Measurements from ENCODE around the gene CDH4. TPM values are rescaled to one million over a fixed set of nuclear protein-coding genes. Genes with fewer than 3 reads are reported as not detected.

Gene CDH4
- total RNA-seq, 1 donor from 2014 or later: 3.2 TPM

DNA sequence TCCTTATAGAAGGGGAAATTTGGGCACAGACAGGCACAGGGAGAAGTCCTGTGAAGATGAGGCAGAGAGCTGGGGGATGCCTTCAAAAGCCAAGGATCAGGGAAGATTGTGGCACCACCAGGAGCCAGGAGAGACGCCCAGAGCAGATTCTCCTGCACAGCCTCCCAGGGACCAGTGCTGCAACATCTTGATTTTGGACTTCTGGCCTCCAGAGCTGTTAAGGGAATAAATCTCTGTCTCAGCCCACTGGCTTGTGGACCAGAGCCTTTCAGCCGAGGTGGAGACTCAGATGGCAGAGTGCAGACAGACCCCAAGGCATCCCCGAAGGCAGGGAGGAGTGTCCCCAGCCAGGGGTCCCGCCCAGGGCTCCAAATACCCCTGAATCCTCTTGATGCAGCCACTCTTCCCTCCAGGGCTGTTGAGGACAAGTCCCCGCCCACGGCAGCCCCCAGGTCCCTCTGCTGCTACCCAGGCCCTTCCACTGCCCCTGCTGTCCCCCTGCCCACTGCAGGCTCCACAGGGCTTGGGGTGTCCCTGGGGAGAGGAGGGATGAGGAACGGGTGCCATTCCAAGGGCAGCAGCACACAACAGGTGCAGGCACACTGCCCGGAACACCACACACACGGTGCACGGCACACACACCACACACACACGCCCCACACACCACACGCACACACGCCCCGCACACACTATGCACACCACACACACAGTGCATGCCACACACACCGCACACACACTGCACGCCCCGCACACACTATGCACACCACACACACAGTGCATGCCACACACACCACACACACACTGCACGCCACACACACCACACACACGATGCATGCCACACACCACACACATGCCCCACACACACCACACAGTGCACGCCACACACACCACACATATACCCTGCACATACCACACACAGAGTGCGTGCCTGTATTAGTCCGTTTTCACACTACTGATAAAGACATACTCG is 502.2 kb downstream of the CDH4 start:
- Histone ChIP-seq H2AFZ (ENCODE audit: low read depth, low read length) (no peak overlapping the region), H3K27ac (ENCODE audit: low read depth, low read length) (peak overlapping the region; percentile 30), H3K4me2 (ENCODE audit: low read length) (peak overlapping the region; percentile 65), H3K9me3 (ENCODE audit: insufficient read depth, low read depth, low read length) (no peaks in the 10 kb centered on the region), H4K20me1 (ENCODE audit: insufficient read depth, low read length) (no peaks in the 10 kb centered on the region), H3K79me2 (ENCODE audit: insufficient read depth, low read length) (no peaks in the 10 kb centered on the region), H3K9ac (ENCODE audit: low read length) (no peak overlapping the region), H3K27me3 (ENCODE audit: insufficient read depth, low read length) (no peaks in the 10 kb centered on the region), H3K4me3 (ENCODE audit: insufficient read depth, low read depth, low read length) (peak overlapping the region; percentile 2), H3K36me3 (ENCODE audit: insufficient read depth, low read length) (no peaks in the 10 kb centered on the region), H3K4me1 (ENCODE audit: insufficient read depth, low read length) (peaks cover 14% of the 10 kb centered on the region)
- Mint-ChIP-seq H3K27ac (ENCODE audit: unreplicated experiment) (peak overlapping the region; percentile 93), H3K27me3 (ENCODE audit: low read depth, unreplicated experiment) (no peaks in the 10 kb centered on the region), H3K9me3 (ENCODE audit: unreplicated experiment) (peaks cover 6% of the 10 kb centered on the region), H3K4me3 (ENCODE audit: unreplicated experiment) (no peak overlapping the region), H3K36me3 (ENCODE audit: low read depth, unreplicated experiment) (no peaks in the 10 kb centered on the region), H3K4me1 (ENCODE audit: low read depth, unreplicated experiment) (peaks cover 26% of the 10 kb centered on the region)
- FAIRE-seq: no peak
- TF ChIP-seq, protein P1, sequence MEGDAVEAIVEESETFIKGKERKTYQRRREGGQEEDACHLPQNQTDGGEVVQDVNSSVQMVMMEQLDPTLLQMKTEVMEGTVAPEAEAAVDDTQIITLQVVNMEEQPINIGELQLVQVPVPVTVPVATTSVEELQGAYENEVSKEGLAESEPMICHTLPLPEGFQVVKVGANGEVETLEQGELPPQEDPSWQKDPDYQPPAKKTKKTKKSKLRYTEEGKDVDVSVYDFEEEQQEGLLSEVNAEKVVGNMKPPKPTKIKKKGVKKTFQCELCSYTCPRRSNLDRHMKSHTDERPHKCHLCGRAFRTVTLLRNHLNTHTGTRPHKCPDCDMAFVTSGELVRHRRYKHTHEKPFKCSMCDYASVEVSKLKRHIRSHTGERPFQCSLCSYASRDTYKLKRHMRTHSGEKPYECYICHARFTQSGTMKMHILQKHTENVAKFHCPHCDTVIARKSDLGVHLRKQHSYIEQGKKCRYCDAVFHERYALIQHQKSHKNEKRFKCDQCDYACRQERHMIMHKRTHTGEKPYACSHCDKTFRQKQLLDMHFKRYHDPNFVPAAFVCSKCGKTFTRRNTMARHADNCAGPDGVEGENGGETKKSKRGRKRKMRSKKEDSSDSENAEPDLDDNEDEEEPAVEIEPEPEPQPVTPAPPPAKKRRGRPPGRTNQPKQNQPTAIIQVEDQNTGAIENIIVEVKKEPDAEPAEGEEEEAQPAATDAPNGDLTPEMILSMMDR (IDR thresholded peaks at IDR 0.05; ENCODE audit: insufficient read depth, low read depth, low read length): no peak
- no peak for DNase-seq (ENCODE audit: low read depth)

DNA sequence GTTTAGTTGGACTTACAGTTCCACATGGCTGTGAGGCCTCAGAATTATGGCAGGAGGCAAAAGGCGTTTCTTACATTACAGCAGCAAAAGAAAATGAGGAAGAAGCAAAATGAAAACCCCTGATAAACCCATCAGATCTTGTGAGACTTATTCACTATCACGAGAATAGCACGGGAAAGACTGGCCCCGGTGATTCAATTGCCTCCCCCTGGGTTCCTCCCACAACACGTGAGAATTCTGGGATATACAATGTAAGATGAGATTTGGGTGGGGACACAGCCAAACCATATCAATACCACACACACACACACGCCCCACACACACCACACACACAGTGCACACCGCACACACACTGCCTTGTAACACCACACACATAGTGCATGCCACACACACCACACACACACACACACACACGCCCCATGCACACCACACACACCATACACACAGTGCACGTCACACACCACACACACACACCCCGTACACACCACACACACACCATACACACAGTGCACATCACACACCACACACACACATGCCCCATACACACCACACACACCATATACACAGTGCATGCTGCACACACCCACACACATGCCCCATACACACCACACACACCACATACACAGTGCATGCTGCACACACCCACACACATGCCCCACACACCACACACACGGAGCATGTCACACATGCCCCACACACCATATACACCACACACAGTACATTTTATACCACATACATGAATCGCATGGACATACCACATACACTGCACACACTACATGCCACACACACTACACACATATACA is 503.1 kb downstream of the CDH4 start:
- Histone ChIP-seq H3K4me1 (ENCODE audit: insufficient read depth, low read length) (peaks cover 14% of the 10 kb centered on the region), H3K79me2 (ENCODE audit: insufficient read depth, low read length) (no peaks in the 10 kb centered on the region), H3K27ac (ENCODE audit: low read depth, low read length) (no peak overlapping the region), H3K4me3 (ENCODE audit: insufficient read depth, low read depth, low read length) (no peak overlapping the region), H3K27me3 (ENCODE audit: insufficient read depth, low read length) (no peaks in the 10 kb centered on the region), H3K4me2 (ENCODE audit: low read length) (no peak overlapping the region), H3K9me3 (ENCODE audit: insufficient read depth, low read depth, low read length) (no peaks in the 10 kb centered on the region), H3K36me3 (ENCODE audit: insufficient read depth, low read length) (no peaks in the 10 kb centered on the region), H3K9ac (ENCODE audit: low read length) (no peak overlapping the region), H4K20me1 (ENCODE audit: insufficient read depth, low read length) (no peaks in the 10 kb centered on the region), H2AFZ (ENCODE audit: low read depth, low read length) (no peak overlapping the region)
- Mint-ChIP-seq H3K36me3 (ENCODE audit: low read depth, unreplicated experiment) (no peaks in the 10 kb centered on the region), H3K27me3 (ENCODE audit: low read depth, unreplicated experiment) (peaks cover 4% of the 10 kb centered on the region), H3K27ac (ENCODE audit: unreplicated experiment) (no peak overlapping the region), H3K9me3 (ENCODE audit: unreplicated experiment) (peaks cover 5% of the 10 kb centered on the region), H3K4me1 (ENCODE audit: low read depth, unreplicated experiment) (peaks cover 24% of the 10 kb centered on the region), H3K4me3 (ENCODE audit: unreplicated experiment) (no peak overlapping the region)
- FAIRE-seq: no peak
- DNase-seq (ENCODE audit: low read depth): no peak
- TF ChIP-seq EZH2 (IDR thresholded peaks at IDR 0.05; ENCODE audit: insufficient read depth, low read length): no peak
- TF ChIP-seq, protein P1 (IDR thresholded peaks at IDR 0.05; ENCODE audit: insufficient read depth, low read depth, low read length): no peak

Data from astrocyte (in vitro differentiated cells and primary cell).